ENCODE measurements around the gene DAZL.

DAZL gene

GRCh38 chr3:16543242-16543864, 61.9 kb downstream of the DAZL start:
- DNase-seq: no peak

GRCh38 chr3:16538507-16538906, 66.7 kb downstream of the DAZL start:
- no peak for DNase-seq

- DNase-seq: no peak
Measured at GRCh38 chr3:16536996-16537395, 68.2 kb downstream of the DAZL start.
